Stimulated activated memory B cell treated with anti-CD40 and anti-IgM and Interleukin-4, amounts not matched to agents 10 μg/mL and 1 μg/mL and 100 μg/mL, for 72 hours (primary cell): Measurements from ENCODE around the gene SVOPL.
A peak's percentile ranks its signal among the peaks of the same experiment; 100 is the strongest.

ENCODE experiments used
- ATAC-seq: fragments of 150-1000 bp; cut with Tn5 transposase; 2 replicates; pipeline ENCODE4 v1.10.0; 2021
- H3K27ac Mint-ChIP-seq: one replicate; pipeline ENCODE4 v1.8.0; 2022; ENCODE audit warnings: mild to moderate bottlenecking, mixed read lengths
- H3K27me3 Mint-ChIP-seq: one replicate; pipeline ENCODE4 v1.8.0; 2022; ENCODE audit warnings: mixed read lengths
- H3K36me3 Mint-ChIP-seq: one replicate; pipeline ENCODE4 v1.8.0; 2022; ENCODE audit warnings: mixed read lengths
- H3K4me1 Mint-ChIP-seq: one replicate; pipeline ENCODE4 v1.8.0; 2022; ENCODE audit warnings: mixed read lengths
- H3K4me3 Mint-ChIP-seq: one replicate; pipeline ENCODE4 v1.8.0; 2022; ENCODE audit warnings: mild to moderate bottlenecking, moderate library complexity, mixed read lengths
- H3K9me3 Mint-ChIP-seq: one replicate; pipeline ENCODE4 v1.8.0; 2022; ENCODE audit warnings: mixed read lengths

SVOPL gene

GRCh38 chr7:138679793-138680192 is 21.4 kb downstream of the SVOPL start:
- no peaks in the 10 kb centered on the region for H3K27me3 Mint-ChIP-seq
- H3K4me3 Mint-ChIP-seq, result no peak overlapping the region
- H3K36me3 Mint-ChIP-seq, result no peaks in the 10 kb centered on the region
- H3K9me3 Mint-ChIP-seq, result no peaks in the 10 kb centered on the region
- no peaks in the 10 kb centered on the region for H3K4me1 Mint-ChIP-seq
- H3K27ac Mint-ChIP-seq, result no peak overlapping the region
- no peak for ATAC-seq

GRCh38 chr7:138670594-138670993 is 30.6 kb downstream of the SVOPL start:
- Mint-ChIP-seq H3K9me3 (no peaks in the 10 kb centered on the region), H3K4me1 (no peaks in the 10 kb centered on the region), H3K27ac (no peak overlapping the region), H3K4me3 (no peak overlapping the region), H3K27me3 (peaks cover 2% of the 10 kb centered on the region), H3K36me3 (no peaks in the 10 kb centered on the region)
- no peak for ATAC-seq

- H3K9me3 Mint-ChIP-seq, result no peaks in the 10 kb centered on the region
- H3K27me3 Mint-ChIP-seq, result peaks cover 14% of the 10 kb centered on the region
- H3K4me1 Mint-ChIP-seq, result peaks cover 2% of the 10 kb centered on the region
- H3K4me3 Mint-ChIP-seq, result no peak overlapping the region
- ATAC-seq, result no peak
- H3K27ac Mint-ChIP-seq, result no peak overlapping the region
- no peaks in the 10 kb centered on the region for H3K36me3 Mint-ChIP-seq
Observed at GRCh38 chr7:138669364-138669763, 31.8 kb downstream of the SVOPL start.

DNA sequence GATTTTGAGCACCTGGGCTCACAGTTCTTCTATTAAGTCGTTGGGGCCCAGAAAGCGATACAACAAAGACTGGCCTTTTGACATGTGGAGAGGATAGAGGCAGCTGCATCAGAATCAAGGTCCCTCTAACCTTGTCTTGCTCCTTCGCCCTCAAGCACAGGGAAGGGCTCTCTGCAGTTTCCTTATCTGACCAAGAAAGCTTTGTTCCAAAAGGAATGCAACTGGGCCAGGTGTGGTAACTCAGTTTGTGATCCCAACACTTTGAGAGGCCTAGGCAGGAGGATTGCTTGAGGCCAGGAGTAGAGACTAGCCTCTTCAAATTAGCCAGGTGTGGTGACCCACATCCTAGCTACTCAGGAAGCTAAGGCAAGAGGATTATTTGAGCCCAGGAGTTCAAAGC is 32.2 kb downstream of the SVOPL start:
- ATAC-seq, result no peak
- no peaks in the 10 kb centered on the region for H3K36me3 Mint-ChIP-seq
- peaks cover 6% of the 10 kb centered on the region for H3K4me1 Mint-ChIP-seq
- H3K27ac Mint-ChIP-seq, result no peak overlapping the region
- H3K9me3 Mint-ChIP-seq, result no peaks in the 10 kb centered on the region
- H3K4me3 Mint-ChIP-seq, result no peak overlapping the region
- peaks cover 18% of the 10 kb centered on the region for H3K27me3 Mint-ChIP-seq

- H3K9me3 Mint-ChIP-seq, result no peaks in the 10 kb centered on the region
- no peak for ATAC-seq
- no peak overlapping the region for H3K4me3 Mint-ChIP-seq
- H3K36me3 Mint-ChIP-seq, result no peaks in the 10 kb centered on the region
- H3K4me1 Mint-ChIP-seq, result peaks cover 7% of the 10 kb centered on the region
- peaks cover 26% of the 10 kb centered on the region for H3K27me3 Mint-ChIP-seq
- H3K27ac Mint-ChIP-seq, result no peak overlapping the region
Observed at GRCh38 chr7:138668229-138668596, 32.9 kb downstream of the SVOPL start.

DNA sequence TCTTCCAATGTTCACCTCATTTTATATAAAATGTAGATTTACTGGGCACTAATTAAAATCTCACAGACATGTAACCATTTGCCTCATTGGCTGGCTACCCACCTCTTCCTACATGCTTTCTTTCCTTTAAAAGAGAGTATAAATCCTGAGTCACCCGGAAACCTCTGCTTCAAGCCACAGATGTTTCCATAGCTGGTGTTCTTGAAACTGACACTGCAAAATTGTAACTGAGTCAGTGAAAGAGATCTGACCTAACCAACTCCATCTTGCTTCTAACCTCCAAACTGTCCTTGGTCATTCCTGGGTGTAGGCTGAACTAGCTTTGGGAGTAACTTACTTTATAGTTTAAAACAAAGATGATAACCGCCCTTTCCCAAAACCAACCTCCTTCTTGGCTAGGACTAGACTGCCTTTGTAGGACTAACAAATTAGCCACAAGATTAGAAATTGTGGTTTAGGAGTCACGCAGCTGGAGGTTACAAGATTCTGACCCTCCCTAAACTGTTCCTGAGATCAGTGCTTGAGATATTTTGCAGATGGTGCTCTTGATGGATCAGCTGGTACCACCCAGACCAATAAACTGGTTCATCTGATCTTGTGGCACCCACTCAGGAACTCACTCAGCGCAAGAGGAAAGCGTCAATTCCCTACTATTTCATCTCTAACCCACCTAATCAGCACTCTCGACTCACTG is 33.5 kb downstream of the SVOPL start:
- Mint-ChIP-seq H3K4me3 (no peak overlapping the region), H3K9me3 (no peaks in the 10 kb centered on the region), H3K27me3 (peaks cover 31% of the 10 kb centered on the region), H3K27ac (no peak overlapping the region), H3K36me3 (no peaks in the 10 kb centered on the region), H3K4me1 (peaks cover 7% of the 10 kb centered on the region)
- ATAC-seq, result no peak

DNA sequence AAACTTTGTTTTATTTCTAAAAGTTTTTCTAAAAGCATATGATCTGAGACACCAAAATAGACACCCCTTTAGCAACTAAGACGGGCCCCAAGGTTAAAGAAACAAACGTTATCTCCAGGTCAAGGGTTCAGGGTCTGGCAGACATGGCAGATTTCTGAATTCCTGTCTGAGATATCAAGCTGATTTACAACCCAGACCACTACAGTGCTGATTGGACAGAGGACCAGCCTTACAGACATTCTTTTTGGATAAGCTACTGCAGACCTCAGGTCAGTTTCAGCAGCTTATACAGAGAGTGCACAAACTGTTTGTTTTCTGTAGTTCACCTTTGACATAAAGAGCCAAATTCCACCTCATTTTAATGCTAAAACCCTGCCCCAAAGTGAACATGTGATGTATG is 34.8 kb downstream of the SVOPL start:
- peaks cover 41% of the 10 kb centered on the region for H3K27me3 Mint-ChIP-seq
- H3K36me3 Mint-ChIP-seq, result no peaks in the 10 kb centered on the region
- H3K27ac Mint-ChIP-seq, result no peak overlapping the region
- H3K4me1 Mint-ChIP-seq, result peaks cover 7% of the 10 kb centered on the region
- H3K4me3 Mint-ChIP-seq, result no peak overlapping the region
- no peaks in the 10 kb centered on the region for H3K9me3 Mint-ChIP-seq
- ATAC-seq, result no peak

DNA sequence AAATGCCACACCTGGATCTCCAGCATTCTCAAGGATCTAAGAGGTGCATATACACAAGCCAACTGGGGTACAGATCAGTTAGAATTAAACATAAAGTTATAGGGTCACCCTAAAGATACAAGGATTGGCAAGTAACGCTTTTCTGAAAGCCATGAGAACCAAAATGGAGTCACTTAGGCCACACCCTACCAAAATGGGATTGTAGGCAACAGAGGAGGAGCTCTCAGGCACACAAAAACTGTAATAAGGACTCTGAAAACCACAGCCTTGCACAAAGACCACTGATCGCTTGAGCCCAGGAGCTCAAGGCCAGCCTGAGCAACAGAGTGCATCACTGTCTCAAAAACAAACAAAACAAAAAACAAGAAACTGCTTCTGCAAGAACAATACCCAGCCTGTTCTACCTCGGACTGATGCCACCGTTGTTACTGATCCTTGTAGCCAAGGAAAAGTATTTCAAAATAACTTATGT is 35.5 kb downstream of the SVOPL start:
- no peaks in the 10 kb centered on the region for H3K9me3 Mint-ChIP-seq
- peaks cover 43% of the 10 kb centered on the region for H3K27me3 Mint-ChIP-seq
- no peak overlapping the region for H3K27ac Mint-ChIP-seq
- peaks cover 7% of the 10 kb centered on the region for H3K4me1 Mint-ChIP-seq
- no peaks in the 10 kb centered on the region for H3K36me3 Mint-ChIP-seq
- no peak for ATAC-seq
- no peak overlapping the region for H3K4me3 Mint-ChIP-seq

GRCh38 chr7:138665249-138665648 is 35.9 kb downstream of the SVOPL start:
- Mint-ChIP-seq H3K27ac (no peak overlapping the region), H3K36me3 (no peaks in the 10 kb centered on the region), H3K9me3 (no peaks in the 10 kb centered on the region), H3K4me1 (peaks cover 7% of the 10 kb centered on the region), H3K27me3 (peaks cover 43% of the 10 kb centered on the region), H3K4me3 (no peak overlapping the region)
- no peak for ATAC-seq

DNA sequence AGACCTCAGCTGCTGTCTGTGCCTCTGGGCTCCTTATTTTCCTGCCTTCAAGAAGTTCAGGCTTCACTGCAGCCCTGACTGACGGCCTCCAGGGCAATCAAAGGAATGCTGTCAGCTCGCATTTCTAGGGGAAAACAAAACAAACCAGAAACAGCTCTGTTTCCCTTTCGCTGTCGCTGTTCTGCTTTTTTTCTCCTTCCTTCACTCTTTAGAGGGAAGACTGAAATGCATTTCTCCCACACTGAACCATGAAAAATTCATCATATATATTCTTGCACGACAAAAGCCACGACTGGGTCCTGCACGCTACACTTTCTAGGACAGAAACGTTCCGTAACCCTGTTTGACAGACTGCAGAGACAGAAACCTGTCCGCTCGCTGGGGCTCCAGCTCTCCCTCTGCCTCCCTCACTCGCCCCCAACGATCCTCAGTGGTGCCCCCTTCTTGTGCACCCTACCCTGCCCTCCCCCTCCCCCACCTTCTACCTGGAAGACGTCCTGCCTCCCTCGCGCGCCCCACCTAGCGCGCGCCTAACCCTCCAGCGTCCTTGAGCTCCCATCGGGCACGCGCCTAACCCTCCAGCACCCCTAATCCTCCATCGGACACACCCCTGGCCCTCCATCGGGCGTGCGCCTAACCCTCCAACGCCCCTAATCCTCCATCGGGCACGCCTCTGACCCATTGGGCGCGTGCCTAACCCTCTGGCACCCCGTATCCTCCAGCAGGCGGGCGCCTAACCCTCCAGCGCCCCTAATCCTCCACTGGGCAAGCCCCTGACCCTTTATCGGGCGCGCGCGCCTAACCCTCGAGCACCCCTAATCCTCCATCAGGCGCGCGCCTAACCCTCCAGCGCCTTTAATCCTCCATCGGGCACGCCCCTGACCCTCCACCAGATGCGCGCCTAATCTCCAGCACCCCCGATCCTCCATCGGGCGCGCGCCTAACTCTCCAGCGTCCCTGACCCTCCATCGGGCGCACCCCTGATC is 37.1 kb downstream of the SVOPL start:
- H3K9me3 Mint-ChIP-seq, result no peaks in the 10 kb centered on the region
- peaks cover 43% of the 10 kb centered on the region for H3K27me3 Mint-ChIP-seq
- no peaks in the 10 kb centered on the region for H3K36me3 Mint-ChIP-seq
- H3K27ac Mint-ChIP-seq, result no peak overlapping the region
- H3K4me1 Mint-ChIP-seq, result peaks cover 7% of the 10 kb centered on the region
- peak overlapping the region; percentile 47 for H3K4me3 Mint-ChIP-seq
- no peak for ATAC-seq

GRCh38 chr7:138662991-138663320 is 38.2 kb downstream of the SVOPL start:
- Mint-ChIP-seq H3K4me1 (peaks cover 7% of the 10 kb centered on the region), H3K36me3 (no peaks in the 10 kb centered on the region), H3K27me3 (peaks cover 43% of the 10 kb centered on the region), H3K9me3 (no peaks in the 10 kb centered on the region), H3K27ac (no peak overlapping the region), H3K4me3 (no peak overlapping the region)
- ATAC-seq, result no peak

- Mint-ChIP-seq H3K4me3 (no peak overlapping the region), H3K36me3 (no peaks in the 10 kb centered on the region), H3K27ac (no peak overlapping the region), H3K27me3 (peaks cover 43% of the 10 kb centered on the region), H3K9me3 (no peaks in the 10 kb centered on the region), H3K4me1 (peaks cover 7% of the 10 kb centered on the region)
- no peak for ATAC-seq
Observed at GRCh38 chr7:138662076-138662990, 38.8 kb downstream of the SVOPL start.

DNA sequence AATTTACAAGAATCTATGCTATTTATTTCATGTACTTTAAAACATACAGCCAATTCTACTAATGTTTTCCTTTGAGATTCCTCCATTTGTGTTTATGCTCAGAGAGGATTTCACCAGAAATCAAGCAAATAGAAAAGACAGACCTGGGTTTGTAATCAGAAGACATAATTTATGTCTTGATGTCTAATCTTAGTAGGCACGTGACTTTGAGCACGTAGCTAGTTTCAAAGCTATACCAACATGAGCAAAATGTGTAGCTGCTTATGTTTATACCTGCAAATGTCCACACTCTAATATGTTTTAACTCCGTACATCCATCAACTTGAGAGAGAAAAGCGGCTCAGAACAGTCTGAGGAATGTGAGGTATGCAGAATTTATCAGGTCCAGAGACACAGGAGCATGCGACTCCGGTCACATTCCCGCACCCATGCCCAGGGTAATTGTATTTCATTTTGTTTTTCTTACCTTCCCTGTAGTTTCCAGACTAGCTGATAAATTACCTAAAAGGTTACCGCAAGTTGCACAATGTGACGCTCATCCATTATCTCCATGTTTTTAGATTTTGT is 40.0 kb downstream of the SVOPL start:
- Mint-ChIP-seq H3K4me3 (no peak overlapping the region), H3K9me3 (no peaks in the 10 kb centered on the region), H3K27ac (no peak overlapping the region), H3K36me3 (no peaks in the 10 kb centered on the region), H3K27me3 (peaks cover 43% of the 10 kb centered on the region), H3K4me1 (peaks cover 7% of the 10 kb centered on the region)
- no peak for ATAC-seq

DNA sequence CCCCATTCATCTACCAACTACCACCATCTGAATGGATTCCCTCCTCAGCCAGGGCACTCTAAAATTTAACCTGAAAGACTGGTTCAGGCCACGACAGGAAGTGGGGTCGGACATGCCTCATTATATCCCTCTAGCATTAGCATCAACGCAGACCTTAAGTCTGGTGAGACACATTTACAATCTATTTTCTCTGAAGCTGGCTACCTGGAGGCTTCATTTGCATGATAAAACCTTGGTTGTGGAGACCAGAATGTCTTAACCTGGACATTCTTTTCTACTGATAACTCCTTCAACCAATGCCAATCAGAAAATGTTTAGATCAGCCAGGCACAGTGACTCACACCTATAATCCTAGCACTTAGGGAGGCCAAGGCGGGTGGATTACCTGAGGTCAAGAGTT is 42.3 kb downstream of the SVOPL start:
- ATAC-seq, result no peak
- Mint-ChIP-seq H3K36me3 (no peaks in the 10 kb centered on the region), H3K4me1 (no peaks in the 10 kb centered on the region), H3K9me3 (no peaks in the 10 kb centered on the region), H3K27ac (no peak overlapping the region), H3K4me3 (no peak overlapping the region), H3K27me3 (peaks cover 24% of the 10 kb centered on the region)
